ENCODE measurements around the gene HAUS8.

HAUS8 gene, protein sequence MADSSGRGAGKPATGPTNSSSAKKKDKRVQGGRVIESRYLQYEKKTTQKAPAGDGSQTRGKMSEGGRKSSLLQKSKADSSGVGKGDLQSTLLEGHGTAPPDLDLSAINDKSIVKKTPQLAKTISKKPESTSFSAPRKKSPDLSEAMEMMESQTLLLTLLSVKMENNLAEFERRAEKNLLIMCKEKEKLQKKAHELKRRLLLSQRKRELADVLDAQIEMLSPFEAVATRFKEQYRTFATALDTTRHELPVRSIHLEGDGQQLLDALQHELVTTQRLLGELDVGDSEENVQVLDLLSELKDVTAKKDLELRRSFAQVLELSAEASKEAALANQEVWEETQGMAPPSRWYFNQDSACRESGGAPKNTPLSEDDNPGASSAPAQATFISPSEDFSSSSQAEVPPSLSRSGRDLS

DNA sequence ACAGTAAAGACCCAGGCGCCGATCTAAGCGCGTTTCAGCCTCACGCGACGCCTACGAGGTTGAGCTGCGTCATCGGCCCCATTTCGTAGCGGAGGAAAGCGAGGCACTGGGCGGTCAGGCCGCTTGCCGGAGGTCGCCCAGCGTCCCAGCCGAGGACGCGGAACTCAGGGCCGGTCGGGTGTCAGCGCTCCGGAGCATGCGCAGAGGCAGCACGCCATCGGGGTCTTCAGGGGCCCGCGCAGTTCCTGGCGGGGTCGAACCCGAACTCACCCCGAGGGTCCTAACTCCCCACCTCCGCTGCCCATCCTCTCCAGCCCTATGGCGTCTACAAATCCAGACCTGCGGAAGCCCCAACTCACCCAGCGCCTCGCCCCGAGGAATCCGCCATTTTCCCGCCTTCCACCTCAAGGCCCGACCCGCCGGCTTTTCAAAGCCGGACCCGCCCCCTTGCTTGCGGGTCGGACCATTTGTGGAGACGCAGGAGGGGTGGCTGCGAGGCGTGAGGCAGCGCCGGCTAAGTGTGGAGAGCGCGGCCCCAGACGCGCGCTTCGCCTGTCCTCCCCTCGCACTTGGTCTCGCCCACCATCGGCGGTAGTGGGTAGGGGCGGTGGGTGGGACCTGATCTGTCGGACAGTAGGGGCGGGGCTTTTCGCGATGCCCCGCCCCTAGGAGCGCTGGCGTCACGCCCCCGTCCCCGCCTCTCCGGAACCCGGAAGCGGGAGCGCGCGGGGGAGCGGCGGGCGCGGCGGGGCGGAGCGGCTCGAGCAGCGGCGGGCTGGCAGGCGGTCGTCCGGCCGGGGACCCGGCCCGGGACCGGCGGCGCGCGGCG, at the start of gene HAUS8, which contains the start of gene MYO9B:
HAUS8 (minus strand) TSS at position 418 of the 829 bp plus-strand sequence; CDS start at position 388, 30 bp downstream.
MYO9B (plus strand) TSS at position 743 of the 829 bp plus-strand sequence. CDS start 25,941 bp downstream, outside the sequence.
- Mint-ChIP-seq H3K27ac (peak within 1 kb of the TSS; percentile 88), H3K9me3 (no peaks in the 10 kb centered on the region), H3K36me3 (peaks cover 27% of the 10 kb centered on the region), H3K4me1 (peaks cover 73% of the 10 kb centered on the region), H3K27me3 (no peaks in the 10 kb centered on the region), H3K4me3 (peak within 1 kb of the TSS; percentile 98)
- peak; percentile 94 for ATAC-seq

DNA sequence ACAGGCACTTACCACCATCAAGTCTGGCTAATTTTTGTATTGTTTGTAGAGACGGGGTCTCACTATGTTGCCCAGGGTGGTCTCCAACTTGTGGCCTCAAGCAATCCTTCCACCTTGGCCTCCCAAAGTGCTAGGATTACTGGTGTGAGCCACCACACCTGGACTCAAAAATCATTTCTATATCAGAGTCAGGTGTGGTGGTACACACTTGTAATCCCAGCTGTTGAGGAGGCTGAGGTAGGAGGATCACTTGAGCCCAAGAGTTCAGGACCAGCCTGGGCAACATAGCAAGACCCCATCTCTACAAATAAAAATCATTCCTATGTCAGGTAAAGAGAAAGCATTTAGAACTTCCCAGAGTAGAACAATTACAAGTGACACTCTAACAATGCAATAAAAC, 48.8 kb upstream of the HAUS8 start:
- no peak overlapping the region for H3K4me3 Mint-ChIP-seq
- H3K27ac Mint-ChIP-seq: peak overlapping the region; percentile 98
- ATAC-seq: no peak
- no peaks in the 10 kb centered on the region for H3K27me3 Mint-ChIP-seq
- H3K36me3 Mint-ChIP-seq: peaks cover 44% of the 10 kb centered on the region
- no peaks in the 10 kb centered on the region for H3K9me3 Mint-ChIP-seq
- peaks cover 60% of the 10 kb centered on the region for H3K4me1 Mint-ChIP-seq

DNA sequence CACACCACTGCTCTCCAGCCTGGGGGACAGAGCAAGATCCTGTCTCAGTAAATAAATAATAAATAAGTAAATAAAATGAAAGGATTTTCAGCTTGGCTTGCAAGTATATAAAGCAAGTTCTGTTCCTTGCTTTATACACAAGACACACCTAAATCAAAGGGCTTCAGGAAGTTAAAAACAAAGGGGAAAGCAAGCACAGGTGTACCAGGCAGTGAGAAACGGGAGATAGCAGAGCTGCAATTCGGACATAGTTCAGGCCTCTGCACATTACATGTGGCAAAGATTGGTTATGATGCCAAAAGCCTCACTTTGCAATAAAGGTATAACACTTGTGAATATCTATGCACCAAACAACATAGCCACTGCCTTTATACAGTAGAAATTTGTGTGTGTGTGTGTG, 47.8 kb upstream of the HAUS8 start:
- Mint-ChIP-seq H3K27me3 (no peaks in the 10 kb centered on the region), H3K4me3 (no peak overlapping the region), H3K4me1 (peaks cover 53% of the 10 kb centered on the region), H3K9me3 (no peaks in the 10 kb centered on the region), H3K36me3 (peaks cover 41% of the 10 kb centered on the region), H3K27ac (peak overlapping the region; percentile 98)
- ATAC-seq: no peak

DNA sequence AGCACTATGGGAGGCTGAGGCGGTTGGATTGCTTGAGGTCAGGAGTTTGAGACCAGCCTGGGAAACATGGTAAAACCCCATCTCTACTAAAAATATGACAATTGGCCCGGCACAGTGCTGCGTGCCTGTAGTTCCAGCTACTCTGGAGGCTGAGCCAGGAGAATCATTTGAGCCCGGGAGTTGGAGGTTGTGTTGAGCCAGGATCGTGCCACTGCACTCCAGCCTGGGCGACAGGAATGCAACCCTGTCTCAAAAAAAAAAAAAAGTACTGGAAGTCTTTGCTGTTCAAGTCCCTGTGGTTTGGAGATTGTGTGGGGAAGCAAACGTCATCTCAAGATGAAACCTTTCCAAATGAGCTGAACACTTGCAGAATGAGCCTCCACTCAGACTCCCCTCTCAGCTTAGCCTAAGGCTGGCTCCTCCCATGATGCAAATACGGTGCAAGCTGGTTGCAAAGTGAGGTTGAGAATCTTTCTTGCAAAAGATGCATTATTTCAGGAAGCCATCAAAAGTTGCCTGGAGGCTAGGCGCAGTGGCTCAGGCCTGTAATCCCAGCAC, 46.6 kb upstream of the HAUS8 start:
- no peak for ATAC-seq
- H3K9me3 Mint-ChIP-seq: no peaks in the 10 kb centered on the region
- H3K4me1 Mint-ChIP-seq: peaks cover 47% of the 10 kb centered on the region
- H3K27me3 Mint-ChIP-seq: no peaks in the 10 kb centered on the region
- H3K4me3 Mint-ChIP-seq: no peak overlapping the region
- peaks cover 35% of the 10 kb centered on the region for H3K36me3 Mint-ChIP-seq
- peak overlapping the region; percentile 48 for H3K27ac Mint-ChIP-seq

DNA sequence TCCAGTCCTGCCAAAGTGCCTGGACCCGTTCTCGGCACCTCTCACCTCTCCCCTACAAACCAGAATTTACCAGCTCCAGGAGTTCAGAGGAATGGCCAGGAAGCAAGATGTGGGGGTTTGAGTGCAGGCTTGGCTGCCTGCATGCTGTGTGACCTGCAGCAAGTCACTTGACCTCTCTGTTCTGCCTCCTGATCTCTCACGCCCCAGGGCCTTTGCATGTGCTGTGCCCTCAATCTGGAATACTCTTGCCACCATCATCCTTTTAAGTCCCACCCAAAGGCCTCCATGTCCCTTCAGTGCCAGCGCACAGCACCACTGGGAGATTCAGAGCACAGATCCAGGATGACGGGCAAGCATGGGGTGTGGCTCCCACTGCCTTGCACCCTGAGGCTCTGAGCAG, 43.7 kb upstream of the HAUS8 start:
- Mint-ChIP-seq H3K27ac (no peak overlapping the region), H3K36me3 (peaks cover 56% of the 10 kb centered on the region), H3K9me3 (no peaks in the 10 kb centered on the region), H3K27me3 (no peaks in the 10 kb centered on the region), H3K4me1 (peaks cover 44% of the 10 kb centered on the region), H3K4me3 (no peak overlapping the region)
- no peak for ATAC-seq

GRCh38 chr19:17116996-17117702, 41.9 kb upstream of the HAUS8 start:
- H3K9me3 Mint-ChIP-seq: no peaks in the 10 kb centered on the region
- ATAC-seq: no peak
- H3K4me1 Mint-ChIP-seq: peaks cover 56% of the 10 kb centered on the region
- no peak overlapping the region for H3K4me3 Mint-ChIP-seq
- H3K36me3 Mint-ChIP-seq: peaks cover 58% of the 10 kb centered on the region
- no peaks in the 10 kb centered on the region for H3K27me3 Mint-ChIP-seq
- H3K27ac Mint-ChIP-seq: peak overlapping the region; percentile 70

DNA sequence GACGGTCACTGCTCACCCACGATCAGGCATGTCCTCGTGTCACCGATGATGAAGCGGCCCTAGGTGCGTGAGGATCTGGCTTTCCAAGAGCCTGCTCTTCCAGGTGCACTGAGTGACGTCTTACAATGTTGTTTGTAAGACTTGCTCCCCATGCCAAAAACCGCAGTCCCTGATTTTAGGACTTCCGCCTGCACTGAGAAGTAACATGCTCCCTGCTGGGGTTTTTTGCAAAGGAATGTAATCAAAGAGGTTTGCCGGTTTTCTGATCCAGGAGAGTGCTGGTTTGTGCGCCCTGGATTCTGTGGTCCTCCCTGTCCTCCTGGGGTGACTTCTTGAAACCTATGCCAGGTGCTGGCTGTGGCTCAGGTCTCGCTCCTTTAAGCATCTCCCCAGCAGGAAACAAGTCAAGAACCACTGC, 39.2 kb upstream of the HAUS8 start:
- Mint-ChIP-seq H3K27ac (peak overlapping the region; percentile 25), H3K4me1 (peaks cover 67% of the 10 kb centered on the region), H3K27me3 (no peaks in the 10 kb centered on the region), H3K4me3 (no peak overlapping the region), H3K9me3 (no peaks in the 10 kb centered on the region), H3K36me3 (peaks cover 64% of the 10 kb centered on the region)
- no peak for ATAC-seq

GRCh38 chr19:17113127-17113785, 38.0 kb upstream of the HAUS8 start:
- H3K4me3 Mint-ChIP-seq: no peak overlapping the region
- H3K27ac Mint-ChIP-seq: peak overlapping the region; percentile 96
- no peaks in the 10 kb centered on the region for H3K27me3 Mint-ChIP-seq
- peaks cover 79% of the 10 kb centered on the region for H3K4me1 Mint-ChIP-seq
- no peak for ATAC-seq
- peaks cover 63% of the 10 kb centered on the region for H3K36me3 Mint-ChIP-seq
- no peaks in the 10 kb centered on the region for H3K9me3 Mint-ChIP-seq

GRCh38 chr19:17112700-17113099, 37.4 kb upstream of the HAUS8 start:
- no peak for ATAC-seq
- Mint-ChIP-seq H3K4me1 (peaks cover 85% of the 10 kb centered on the region), H3K36me3 (peaks cover 68% of the 10 kb centered on the region), H3K27ac (peak overlapping the region; percentile 96), H3K4me3 (no peak overlapping the region), H3K9me3 (no peaks in the 10 kb centered on the region), H3K27me3 (no peaks in the 10 kb centered on the region)

GRCh38 chr19:17112271-17112670, 37.0 kb upstream of the HAUS8 start:
- Mint-ChIP-seq H3K27me3 (no peaks in the 10 kb centered on the region), H3K27ac (peak overlapping the region; percentile 96), H3K4me3 (no peak overlapping the region), H3K36me3 (peaks cover 73% of the 10 kb centered on the region), H3K4me1 (peaks cover 89% of the 10 kb centered on the region), H3K9me3 (no peaks in the 10 kb centered on the region)
- no peak for ATAC-seq

GRCh38 chr19:17111766-17112165, 36.5 kb upstream of the HAUS8 start:
- H3K27ac Mint-ChIP-seq: peak overlapping the region; percentile 96

DNA sequence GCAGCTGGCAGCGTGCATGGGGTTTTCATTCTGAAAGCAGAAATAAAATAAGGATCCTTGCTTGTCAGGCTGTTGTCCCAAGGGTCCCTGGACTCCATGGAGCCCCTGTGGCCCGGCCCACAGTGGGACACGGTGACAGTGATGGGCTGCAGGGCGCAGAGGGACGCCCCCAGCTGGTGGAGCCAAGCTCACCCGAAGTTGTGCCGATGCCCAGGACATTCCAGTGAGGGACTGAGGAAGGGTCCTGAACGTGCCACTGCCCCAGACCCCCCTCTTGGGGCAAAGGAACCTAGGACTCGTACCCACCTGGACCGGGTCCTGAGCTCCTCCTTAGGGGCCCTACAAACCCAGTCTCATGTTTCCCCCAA, 35.3 kb upstream of the HAUS8 start:
- H3K4me3 Mint-ChIP-seq: peak overlapping the region; percentile 81
- H3K9me3 Mint-ChIP-seq: no peaks in the 10 kb centered on the region
- no peak for ATAC-seq
- H3K27ac Mint-ChIP-seq: peak overlapping the region; percentile 96
- H3K4me1 Mint-ChIP-seq: peaks cover 89% of the 10 kb centered on the region
- H3K36me3 Mint-ChIP-seq: peaks cover 72% of the 10 kb centered on the region
- no peaks in the 10 kb centered on the region for H3K27me3 Mint-ChIP-seq

More at GRCh38 chr19:17111766-17112165, 36.5 kb upstream of the HAUS8 start:
- Mint-ChIP-seq H3K4me3 (no peak overlapping the region), H3K9me3 (no peaks in the 10 kb centered on the region), H3K27me3 (no peaks in the 10 kb centered on the region), H3K4me1 (peaks cover 89% of the 10 kb centered on the region), H3K36me3 (peaks cover 73% of the 10 kb centered on the region)
- no peak for ATAC-seq

- H3K4me3 Mint-ChIP-seq: peak overlapping the region; percentile 81
- H3K4me1 Mint-ChIP-seq: peaks cover 89% of the 10 kb centered on the region
- H3K27me3 Mint-ChIP-seq: no peaks in the 10 kb centered on the region
- peaks cover 70% of the 10 kb centered on the region for H3K36me3 Mint-ChIP-seq
- H3K9me3 Mint-ChIP-seq: no peaks in the 10 kb centered on the region
- H3K27ac Mint-ChIP-seq: peak overlapping the region; percentile 96
- peak; percentile 92 for ATAC-seq
Observed at GRCh38 chr19:17109962-17110598, 34.8 kb upstream of the HAUS8 start.

DNA sequence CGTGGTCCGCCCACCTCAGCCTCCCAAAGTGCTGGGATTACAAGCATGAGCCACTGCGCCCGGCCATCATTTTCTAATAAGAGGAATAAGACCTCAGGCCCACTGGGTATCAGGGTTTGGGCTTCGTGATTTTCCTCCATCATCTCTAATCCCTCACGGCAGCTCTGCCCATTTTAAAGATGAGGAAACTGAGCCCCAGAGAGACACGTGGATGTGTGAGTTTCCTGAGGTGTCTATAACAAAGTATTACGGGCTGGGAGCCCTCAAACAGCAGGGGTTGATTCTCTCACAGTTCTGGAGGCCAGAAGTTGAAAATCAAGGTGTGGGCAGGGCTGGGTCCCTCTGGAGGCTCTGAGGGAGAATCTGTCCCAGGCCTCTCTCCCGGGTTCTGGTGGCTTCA, 34.0 kb upstream of the HAUS8 start:
- Mint-ChIP-seq H3K9me3 (no peaks in the 10 kb centered on the region), H3K4me1 (peaks cover 93% of the 10 kb centered on the region), H3K27ac (peak overlapping the region; percentile 96), H3K36me3 (peaks cover 70% of the 10 kb centered on the region), H3K4me3 (peak overlapping the region; percentile 81), H3K27me3 (no peaks in the 10 kb centered on the region)
- ATAC-seq: no peak
